GM12872 (cell line): ENCODE results near the gene ALX3.

ENCODE experiments used
- CTCF ChIP-seq: IDR thresholded peaks from 3 replicates; pipeline ENCODE4 v1.5.1; 2011; ENCODE audit warnings: low read depth, mild to moderate bottlenecking, low read length, moderate library complexity; ENCODE audit not compliant: insufficient read depth

The ALX3 gene

GRCh38 chr1:110097507-110098221 is 27.2 kb upstream of the ALX3 start:
- TF ChIP-seq CTCF, result no peak

- TF ChIP-seq CTCF, result no peak
Observed at GRCh38 chr1:110094931-110095654, 24.6 kb upstream of the ALX3 start.

- no peak for TF ChIP-seq CTCF
Observed at GRCh38 chr1:110092991-110093390, 22.5 kb upstream of the ALX3 start.

GRCh38 chr1:110091791-110092190 is 21.3 kb upstream of the ALX3 start:
- TF ChIP-seq CTCF, result no peak

- TF ChIP-seq CTCF, result no peak
Observed at GRCh38 chr1:110091381-110091780, 20.9 kb upstream of the ALX3 start.

GRCh38 chr1:110089561-110090275 is 19.2 kb upstream of the ALX3 start:
- TF ChIP-seq CTCF, result no peak

- TF ChIP-seq CTCF, result no peak
Observed at GRCh38 chr1:110088739-110089316, 18.4 kb upstream of the ALX3 start.
